HG03025 (cell line): ENCODE results near the gene SERPINB8.

ENCODE experiments used
- ATAC-seq: cut with Tn5 transposase; IDR thresholded peaks from one replicate; pipeline ENCODE4 v1.9.1; 2021; ENCODE audit warnings: mild to moderate bottlenecking, moderate library complexity; ENCODE audit not compliant: unreplicated experiment, low FRiP score

The SERPINB8 gene

DNA sequence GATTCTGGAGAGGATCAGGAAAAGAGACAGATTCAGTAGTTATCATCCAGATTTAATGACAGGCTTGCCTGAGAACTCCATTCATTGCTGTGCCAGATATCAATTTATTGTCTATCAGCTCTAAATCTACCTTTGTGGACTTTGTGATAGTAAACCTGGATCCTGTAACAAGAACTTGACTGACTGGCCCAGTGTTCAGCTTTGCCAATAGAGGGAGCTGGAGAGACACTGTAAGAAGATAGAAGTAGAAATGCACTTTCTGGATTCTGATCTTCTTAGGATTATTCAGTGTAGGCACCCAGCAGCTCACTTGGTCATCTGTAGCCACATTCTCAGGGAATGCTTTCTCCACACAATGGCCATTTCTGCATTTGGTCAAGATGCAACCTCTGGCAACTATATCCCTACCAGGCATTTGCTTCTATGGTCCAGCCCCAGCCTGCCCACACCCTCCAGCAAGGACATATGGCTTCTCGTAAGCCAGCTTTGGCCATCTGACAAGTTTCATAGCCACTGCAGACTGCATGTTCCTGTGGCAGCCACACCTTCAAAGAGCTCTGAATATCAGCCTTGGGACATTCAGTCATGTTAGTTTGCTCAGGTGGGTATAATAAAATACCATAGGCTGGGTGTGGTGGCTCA is 6.1 kb upstream of the SERPINB8 start:
- ATAC-seq: peak; percentile 62

- ATAC-seq: no peak
Measured at GRCh38 chr18:63964908-63965307, 5.0 kb upstream of the SERPINB8 start.

DNA sequence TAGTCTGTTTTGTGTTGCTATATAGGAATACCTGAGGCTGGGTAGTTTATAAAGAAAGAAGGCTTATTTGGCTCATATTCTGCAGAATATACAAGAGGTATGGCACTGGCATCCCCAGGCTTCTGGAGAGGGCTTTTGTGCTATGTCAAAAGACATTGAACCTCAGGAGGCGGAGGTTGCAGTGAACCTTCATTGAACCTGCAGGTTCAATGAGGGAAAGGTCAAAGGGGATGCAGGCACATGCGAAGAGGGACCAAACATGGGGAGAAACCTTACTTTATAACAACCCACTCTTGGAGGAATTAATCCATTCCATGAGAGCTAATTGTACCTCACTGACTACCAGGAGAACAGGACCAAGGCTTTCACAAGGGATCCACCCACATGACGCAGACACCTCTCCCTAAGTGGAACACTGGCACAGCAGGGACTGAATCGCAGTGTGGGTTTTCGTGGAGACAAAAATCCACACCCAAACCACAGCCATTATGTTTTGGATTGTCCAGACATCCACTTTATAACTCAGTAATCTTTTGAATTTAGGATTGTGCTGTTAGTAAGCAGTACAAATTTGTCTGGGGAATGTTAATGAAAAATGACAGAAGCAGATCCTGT is 4.1 kb upstream of the SERPINB8 start:
- ATAC-seq: no peak

DNA sequence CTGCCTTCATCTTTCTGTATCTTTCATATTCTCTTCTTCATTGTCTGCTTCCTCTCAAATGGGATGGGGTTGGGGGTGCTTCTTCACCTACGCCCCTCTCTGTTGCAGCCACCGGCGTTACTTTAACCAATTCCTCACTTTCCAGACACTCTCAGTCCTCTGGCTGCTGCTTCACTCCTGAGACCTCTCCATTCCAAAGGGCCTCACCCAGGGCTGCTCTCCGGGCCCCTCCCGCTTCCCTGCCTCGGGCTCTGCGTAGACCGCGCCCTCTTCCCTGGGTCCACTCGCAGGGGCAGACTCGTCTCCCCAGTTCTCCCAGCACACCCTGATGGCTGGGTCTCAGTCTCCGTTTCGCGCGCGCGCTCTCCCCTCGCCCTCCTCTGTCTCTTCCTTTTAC is 926 bp downstream of the SERPINB8 start:
- no peak for ATAC-seq

DNA sequence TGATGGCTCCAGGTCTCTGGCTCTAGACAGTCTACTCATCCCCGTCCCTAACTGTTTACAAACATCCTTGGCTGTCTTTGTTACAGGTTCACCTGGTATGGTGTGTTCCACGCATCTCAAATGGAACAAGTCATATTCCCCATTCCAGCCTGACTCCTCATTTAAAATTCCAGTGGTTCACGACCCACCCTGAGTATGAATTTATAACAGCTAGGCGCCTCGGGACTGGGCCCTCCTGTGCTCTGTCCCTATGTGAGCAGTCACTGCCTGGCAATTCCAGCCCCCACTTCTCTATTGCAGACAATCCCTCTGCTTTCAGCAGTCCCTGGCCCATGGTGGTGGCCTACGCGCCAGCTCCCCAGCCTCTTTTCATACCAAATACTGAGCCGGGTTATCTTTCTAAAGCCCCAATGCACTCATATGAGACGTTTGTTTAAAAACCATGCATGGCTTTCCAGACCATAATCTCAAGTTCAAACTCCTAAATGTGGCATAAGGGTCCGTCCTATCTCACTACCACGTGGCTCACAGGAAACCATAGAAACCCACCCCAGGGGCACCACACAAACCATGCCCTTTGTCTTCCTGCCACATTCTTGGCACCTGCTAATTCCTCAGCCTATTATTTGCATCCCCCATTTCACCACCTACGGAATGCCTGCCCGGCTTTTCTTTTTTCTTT is 1.6 kb downstream of the SERPINB8 start:
- ATAC-seq: no peak

DNA sequence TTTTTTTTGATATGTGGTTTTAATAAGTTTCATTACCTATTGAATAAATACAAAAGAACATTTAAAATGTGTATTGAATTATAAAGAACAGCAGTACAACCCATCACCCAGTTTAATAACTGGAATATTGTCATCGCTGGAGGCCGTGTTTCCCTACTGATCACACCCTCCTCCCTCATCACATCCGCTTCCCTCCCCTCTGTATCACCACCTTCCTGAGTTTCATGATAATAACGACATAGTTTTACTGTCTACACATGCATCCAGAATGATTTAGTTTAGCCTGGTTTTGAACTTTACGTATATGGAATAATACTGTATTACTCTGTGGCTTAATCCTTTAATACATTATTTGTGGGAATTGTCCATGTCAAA is 2.1 kb downstream of the SERPINB8 start:
- no peak for ATAC-seq

DNA sequence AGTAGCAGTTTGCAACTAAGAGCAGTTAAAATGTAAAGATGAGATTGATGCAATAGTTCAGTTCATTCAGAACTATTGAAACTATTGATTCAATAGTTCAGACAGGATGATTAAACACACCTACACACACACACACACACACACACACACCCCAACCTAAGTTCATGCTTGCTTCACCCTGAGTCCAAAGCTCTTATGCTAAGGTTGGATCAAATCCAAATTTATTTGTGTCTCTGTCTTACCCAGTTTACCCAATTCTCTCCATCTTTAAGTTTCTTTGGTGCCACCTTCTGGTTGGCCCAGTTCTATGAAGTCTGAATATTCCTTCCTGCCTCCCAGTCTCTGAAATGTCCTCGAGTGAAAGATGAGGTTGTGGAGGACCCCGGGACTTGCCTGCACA is 5.1 kb downstream of the SERPINB8 start:
- no peak for ATAC-seq

DNA sequence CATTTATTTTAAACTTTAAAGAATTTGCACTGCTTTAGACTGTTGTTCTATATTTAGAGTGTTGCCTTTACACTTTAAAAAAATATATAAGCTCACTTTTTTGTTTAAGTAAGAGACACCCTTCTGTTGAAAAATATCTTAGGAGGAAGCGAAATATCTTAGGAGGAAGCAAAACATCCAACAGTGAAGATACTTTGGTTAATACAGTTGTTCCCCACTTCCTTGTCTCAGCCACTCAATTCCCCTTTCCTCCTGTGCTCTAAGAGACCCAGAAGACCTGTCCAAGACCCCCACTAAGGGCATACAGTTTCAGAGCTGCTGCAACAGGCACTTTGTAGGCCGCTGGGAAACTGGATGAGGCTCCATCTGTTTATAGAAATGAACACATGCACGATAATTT is 5.7 kb downstream of the SERPINB8 start:
- ATAC-seq: peak; percentile 52

DNA sequence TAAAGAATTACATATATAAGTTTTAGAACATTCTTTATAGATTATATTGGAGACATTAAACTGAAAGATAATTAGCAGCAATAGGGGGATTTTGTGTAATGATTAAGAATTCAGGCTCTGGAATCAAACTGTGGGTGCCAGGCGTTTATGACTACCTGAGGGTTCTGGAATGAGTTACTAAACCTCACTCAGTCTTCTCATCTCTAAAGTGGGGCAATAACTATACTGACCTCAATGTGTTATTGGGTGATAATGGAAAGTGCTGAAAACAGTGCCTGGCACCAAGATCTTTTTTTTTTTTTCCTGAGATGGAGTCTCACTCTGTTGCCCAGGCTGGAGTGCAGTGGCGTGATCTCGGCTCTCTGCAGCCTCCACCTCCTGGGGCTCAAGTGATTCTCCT is 7.2 kb downstream of the SERPINB8 start:
- no peak for ATAC-seq

- ATAC-seq: peak; percentile 64
Measured at GRCh38 chr18:63979409-63979920, 9.6 kb downstream of the SERPINB8 start.

GRCh38 chr18:63980027-63980426 is 10.1 kb downstream of the SERPINB8 start:
- no peak for ATAC-seq

- no peak for ATAC-seq
Measured at GRCh38 chr18:63980896-63981460, 11.1 kb downstream of the SERPINB8 start.

DNA sequence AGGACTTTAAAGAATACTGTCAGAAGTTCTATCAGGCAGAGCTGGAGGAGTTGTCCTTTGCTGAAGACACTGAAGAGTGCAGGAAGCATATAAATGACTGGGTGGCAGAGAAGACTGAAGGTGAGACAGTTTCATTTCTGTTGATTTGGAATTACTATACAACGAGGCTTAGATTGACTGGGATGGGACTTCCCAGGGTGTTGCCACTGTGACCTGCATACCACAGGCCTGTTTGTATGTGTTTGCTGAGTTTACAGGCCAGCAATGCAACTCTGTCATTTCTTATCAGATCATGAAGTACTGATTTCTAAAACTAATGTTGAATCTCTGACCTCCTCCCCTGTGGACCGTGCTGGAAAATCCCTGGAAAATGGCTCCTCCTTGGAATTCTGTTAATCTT is 11.8 kb downstream of the SERPINB8 start:
- ATAC-seq: no peak

- ATAC-seq: no peak
Measured at GRCh38 chr18:63982361-63982760, 12.5 kb downstream of the SERPINB8 start.

DNA sequence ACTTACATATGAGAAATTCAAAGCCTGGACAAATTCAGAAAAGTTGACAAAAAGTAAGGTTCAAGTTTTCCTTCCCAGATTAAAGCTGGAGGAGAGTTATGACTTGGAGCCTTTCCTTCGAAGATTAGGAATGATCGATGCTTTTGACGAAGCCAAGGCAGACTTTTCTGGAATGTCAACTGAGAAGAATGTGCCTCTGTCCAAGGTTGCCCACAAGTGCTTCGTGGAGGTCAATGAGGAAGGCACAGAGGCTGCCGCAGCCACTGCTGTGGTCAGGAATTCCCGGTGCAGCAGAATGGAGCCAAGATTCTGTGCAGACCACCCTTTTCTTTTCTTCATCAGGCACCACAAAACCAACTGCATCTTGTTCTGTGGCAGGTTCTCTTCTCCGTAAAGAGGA is 17.0 kb downstream of the SERPINB8 start:
- no peak for ATAC-seq

GRCh38 chr18:63987743-63988142 is 17.9 kb downstream of the SERPINB8 start:
- no peak for ATAC-seq

DNA sequence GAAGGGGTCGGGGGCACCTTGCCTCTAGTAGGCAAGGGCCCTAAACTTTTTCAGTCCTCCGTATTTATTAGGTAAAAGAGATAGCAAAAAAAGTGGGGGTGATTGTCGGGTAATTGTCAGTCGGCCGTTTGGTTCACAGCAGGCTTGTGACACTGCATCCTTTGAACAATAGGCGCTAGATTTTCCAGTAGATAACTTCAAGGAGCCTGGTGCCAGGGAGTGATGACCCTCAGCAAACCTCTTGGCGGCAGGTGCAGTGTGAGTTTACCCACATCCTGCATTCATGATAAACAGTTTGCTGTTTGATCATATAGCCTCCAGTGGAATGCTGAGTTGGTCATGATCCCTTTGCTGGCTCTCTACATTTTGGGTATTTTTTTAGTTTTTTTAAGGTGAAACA is 22.9 kb downstream of the SERPINB8 start:
- ATAC-seq: no peak

DNA sequence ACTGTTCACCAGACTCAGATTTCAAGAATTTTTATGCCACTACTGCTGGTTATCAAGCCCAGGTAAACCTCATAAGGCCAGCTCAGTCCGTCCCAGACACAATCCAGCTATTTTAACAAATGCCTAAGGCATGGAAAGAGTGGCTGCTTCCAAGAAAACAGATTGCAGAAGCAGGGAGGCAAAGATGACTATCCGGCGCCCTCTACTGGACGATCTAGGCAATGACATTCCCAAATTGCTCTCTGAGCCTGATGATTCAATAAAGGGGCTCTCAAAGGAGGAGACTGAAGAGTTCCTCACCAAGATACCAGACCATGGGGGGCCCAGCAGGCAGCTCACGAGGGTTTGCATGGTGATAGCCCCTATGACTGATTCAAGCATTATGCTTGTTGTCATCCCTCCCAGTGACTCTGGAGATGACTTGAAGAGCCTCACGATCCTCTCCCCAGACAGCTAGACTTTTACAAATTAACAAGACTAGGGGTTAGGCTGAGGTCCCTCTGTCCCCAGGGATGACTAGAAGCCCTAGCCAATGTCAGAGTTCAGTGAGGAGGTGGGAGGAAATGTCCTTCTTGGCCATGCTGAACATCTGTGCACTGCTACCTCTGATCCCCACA is 25.0 kb downstream of the SERPINB8 start:
- ATAC-seq: no peak

DNA sequence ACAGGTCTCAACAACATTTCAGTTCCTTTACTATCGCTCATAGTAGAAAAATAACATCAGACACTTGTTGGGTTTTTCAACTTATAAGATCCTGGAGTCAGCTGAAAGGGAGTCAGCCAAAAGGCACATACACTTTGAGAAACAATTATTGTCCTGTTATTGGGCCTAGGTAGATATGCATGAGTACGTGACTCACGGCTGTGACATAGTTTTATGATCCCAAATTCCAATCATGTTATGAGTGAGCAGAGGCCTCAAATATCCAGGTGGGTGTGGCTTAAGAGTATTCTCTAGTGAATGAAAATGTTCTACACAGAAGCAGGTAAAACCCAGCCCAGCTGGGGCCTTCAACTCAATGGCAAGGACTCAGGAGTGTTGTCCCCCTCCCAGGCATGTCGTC is 27.2 kb downstream of the SERPINB8 start:
- no peak for ATAC-seq

GRCh38 chr18:63997606-63998005 is 27.7 kb downstream of the SERPINB8 start:
- ATAC-seq: no peak

DNA sequence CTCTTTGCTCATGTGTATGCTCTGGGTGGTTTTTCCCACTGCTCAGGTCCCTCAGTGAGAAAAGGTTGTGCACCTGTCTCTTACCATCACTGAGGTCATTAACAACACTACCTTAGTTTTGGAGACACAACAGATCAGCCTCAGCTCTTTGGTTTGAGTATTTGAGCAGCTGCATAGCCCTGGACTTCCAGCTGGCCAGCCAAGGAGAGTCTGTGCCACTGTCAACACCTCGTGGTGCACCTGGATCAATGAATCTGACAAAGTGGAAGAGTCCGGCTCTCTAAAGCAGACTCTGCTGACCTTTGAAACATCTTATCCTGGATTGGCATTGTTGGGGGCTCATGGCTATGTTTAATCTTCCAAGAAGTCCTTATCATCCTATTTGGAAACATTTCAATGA is 30.0 kb downstream of the SERPINB8 start:
- ATAC-seq: no peak
